GM12892 (cell line): Measurements from ENCODE around the gene POLD3.

Source experiments
- POLR2A ChIP-seq: IDR thresholded peaks from 2 replicates; pipeline ENCODE4 v1.6.1; 2011; ENCODE audit warnings: low read depth, low read length, control low read depth
- POLR2AphosphoS5 ChIP-seq: IDR thresholded peaks from 2 replicates; pipeline ENCODE4 v1.6.1; 2011; ENCODE audit warnings: low read depth, low read length, control low read depth
- TAF1 ChIP-seq: IDR thresholded peaks from 2 replicates; pipeline ENCODE4 v1.6.1; 2011; ENCODE audit warnings: low read depth, mild to moderate bottlenecking, control low read depth, low read length, borderline replicate concordance

GRCh38 chr11:74612877-74613276, 20.5 kb downstream of the POLD3 start:
- no peak for TF ChIP-seq POLR2A
- no peak for TF ChIP-seq POLR2AphosphoS5
- no peak for TF ChIP-seq TAF1
